GM21367 (cell line): Measurements from ENCODE around the gene LRIT3.
"Not testable (repeated sequence)": the region's sequence is repeated elsewhere in the genome, so short reads cannot be mapped to it uniquely, and the experiment has no call there.

Source experiments
- ATAC-seq: cut with Tn5 transposase; IDR thresholded peaks from one replicate; pipeline ENCODE4 v1.9.1; 2021; ENCODE audit not compliant: unreplicated experiment

Gene LRIT3

GRCh38 chr4:109846395-109847098, 1.4 kb upstream of the LRIT3 start:
- ATAC-seq, result no peak

GRCh38 chr4:109848501-109848900, 594 bp downstream of the LRIT3 start:
- no peak for ATAC-seq

DNA sequence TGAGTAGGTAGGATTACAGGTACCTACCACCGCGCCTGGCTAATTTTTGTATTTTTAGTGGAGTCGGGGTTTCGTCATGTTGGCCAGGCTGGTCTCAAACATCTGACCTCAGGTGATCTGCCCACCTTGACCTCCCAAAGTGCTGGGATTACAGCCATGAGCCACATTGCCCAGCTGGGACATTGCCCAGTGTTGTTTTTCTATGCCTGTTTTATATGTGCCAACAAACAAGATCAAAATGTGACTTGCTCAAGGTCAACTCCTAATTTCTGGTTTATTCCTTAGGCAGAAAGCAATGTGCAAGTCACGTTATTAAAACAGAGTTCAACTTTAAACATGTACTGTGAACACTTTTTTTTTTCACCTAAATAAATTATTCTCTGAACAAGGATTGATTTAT, 2.7 kb downstream of the LRIT3 start:
- no peak for ATAC-seq

GRCh38 chr4:109859426-109860300, 11.8 kb downstream of the LRIT3 start:
- not testable (repeated sequence) for ATAC-seq

DNA sequence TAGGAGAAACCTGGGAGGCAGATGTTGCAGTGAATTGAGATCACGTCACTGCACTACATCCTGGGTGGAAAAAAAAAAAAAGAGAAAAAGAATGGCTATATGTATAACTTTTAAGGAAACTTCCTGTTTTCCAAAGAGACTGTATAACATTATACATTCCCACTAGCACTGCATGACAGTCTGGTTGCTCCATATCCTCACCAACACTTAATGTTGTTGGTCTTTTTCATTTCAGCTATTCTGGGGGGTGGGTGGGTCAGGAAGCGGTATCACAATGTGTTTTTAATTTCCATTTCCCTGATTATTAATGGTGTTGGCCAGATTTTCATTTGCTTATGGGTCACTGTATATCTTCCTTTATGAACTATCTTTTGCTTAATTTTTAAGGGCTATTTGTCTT, 13.4 kb downstream of the LRIT3 start:
- ATAC-seq, result no peak

DNA sequence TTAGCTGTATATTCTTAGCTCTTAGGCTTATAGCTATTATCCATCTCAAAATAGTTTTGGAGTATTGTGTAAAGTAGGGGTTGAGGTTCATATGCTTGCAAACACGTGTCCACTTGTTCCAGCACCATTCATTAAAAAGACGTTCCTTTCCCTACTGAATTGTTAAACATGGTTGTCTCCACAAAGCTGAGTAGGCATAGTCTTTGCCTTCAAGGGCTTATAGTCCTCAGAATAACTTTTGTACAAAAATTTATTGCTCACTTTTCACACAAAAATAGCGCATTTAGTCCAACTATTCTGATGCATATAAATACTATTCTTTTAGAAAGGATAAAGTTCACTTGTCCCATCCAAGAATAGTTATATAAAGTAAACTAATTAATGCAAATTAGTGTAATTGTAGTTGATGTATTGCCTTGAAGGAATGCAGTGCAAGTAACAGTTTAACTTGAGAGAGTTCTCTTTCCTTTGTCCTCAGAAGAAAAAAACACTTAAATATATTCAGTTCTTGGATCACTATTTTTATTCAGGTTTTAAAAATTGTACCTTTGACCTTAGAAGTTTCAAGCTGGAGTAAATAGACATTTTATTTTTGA, 14.1 kb downstream of the LRIT3 start:
- no peak for ATAC-seq

- ATAC-seq, result no peak
These were observed 16.2 kb downstream of the LRIT3 start for GRCh38 chr4:109864134-109864533.

DNA sequence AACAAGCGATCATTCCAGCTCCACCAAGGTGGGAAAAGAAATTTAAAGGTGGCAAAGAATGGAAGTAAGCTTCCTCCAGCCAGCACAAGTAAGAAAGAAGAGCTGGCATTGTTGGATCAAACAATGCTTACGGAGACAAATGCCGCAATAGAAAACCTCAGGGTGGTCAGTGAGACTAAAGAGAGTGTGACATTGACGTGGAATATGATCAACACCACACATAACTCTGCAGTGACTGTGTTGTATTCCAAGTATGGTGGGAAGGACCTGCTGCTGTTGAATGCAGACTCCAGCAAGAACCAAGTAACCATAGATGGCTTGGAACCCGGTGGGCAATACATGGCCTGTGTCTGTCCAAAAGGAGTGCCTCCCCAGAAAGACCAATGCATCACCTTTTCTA, 22.2 kb downstream of the LRIT3 start:
- ATAC-seq, result no peak

- ATAC-seq, result no peak
These were observed 24.2 kb downstream of the LRIT3 start for GRCh38 chr4:109872065-109872464.

- no peak for ATAC-seq
These were observed 25.2 kb downstream of the LRIT3 start for GRCh38 chr4:109872950-109873656.

DNA sequence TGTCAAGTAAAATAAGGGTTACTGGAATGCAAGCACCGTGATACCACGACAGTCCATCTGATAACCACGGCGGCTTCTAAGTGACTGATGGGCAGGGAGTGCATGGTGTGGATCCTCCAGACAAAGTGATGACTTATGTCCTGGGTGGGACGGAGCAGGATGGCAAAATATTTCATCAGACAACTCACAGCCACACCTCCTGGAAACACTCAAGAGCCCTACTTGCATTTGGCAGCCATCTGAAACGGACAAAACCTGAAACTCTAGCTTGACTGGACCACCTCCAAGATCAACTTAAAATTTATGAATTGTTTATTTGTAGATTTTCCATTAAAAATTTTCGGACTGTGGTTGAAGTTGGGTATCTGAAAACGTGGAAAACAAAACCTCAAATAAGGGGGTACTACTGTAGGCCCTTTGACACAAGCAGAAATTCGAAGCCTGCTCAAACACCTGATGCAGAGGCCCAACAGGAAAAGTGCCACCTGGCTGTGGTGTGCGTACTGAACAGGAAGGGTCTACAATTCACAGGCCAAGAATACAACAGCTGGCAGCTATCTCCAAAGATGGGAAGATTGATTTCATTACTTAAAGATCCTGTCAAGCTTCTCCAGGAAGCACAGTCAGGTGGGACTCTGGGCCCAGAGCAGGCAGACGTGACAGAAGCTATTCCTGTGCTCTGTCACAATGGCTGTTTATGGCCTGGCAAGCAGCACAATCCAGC, 26.0 kb downstream of the LRIT3 start:
- no peak for ATAC-seq

DNA sequence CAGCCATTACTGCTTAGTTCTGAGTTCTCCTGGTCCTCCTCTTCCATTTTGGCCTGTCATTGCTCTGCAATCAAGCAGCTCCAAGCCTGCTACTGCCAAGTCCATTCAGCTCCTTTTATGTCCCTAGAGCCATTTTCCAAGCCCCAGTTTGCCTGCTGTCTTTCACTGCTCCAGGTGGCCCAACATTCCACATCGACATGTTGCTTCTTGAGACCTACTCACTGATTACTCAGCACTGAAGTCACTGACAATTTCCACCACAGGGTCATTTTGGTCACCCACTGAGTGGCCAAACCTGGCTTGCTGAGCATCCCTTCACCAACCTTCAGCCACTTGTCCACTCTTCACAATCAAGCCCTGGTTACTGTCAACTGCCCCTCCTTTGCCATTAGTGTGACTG, 27.2 kb downstream of the LRIT3 start:
- ATAC-seq, result no peak

DNA sequence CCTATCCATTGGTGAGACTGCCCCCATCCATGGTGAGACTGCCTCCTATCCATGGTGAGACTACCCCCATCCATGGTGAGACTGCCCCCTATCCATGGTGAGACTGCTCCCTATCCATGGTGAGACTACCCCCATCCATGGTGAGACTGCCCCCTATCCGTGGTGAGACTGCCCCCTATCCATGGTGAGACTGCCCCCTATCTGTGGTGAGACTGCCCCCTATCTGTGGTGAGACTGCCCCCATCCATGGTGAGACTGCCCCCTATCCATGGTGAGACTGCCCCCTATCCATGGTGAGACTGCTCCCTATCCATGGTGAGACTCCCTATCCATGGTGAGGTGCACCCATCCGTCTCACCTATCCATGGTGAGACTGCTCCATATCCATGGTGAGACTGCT, 27.6 kb downstream of the LRIT3 start:
- ATAC-seq, result not testable (repeated sequence)

DNA sequence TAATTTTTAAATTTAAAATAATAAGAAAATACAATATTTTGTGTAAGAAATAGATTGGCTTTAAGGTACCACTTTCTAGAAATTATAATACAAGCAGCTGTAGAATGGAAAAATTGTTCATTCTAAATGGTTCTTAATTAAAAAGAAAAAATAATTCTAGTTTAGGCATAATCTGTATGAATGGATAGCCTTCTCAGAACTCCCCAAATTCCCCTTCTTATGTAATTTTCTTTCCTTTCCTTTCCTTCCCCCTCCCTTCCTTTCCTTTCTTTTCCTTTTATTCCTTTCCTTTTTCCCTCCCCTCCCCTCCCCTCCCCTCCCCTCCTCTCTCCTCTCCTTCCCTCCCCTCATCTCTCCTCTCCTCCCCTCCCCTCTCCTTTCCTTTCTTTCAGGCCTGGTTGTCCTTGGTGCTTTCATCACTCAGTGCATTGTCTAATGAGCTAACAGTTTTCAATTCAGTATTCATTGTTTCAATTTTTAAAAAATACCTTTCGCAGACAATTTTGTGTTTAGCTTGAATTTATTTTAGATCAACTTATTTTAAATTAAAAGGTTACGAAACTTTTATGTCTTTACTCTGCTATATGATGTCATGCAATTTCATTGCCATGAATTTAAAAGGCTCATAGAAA, 28.8 kb downstream of the LRIT3 start:
- ATAC-seq, result no peak

DNA sequence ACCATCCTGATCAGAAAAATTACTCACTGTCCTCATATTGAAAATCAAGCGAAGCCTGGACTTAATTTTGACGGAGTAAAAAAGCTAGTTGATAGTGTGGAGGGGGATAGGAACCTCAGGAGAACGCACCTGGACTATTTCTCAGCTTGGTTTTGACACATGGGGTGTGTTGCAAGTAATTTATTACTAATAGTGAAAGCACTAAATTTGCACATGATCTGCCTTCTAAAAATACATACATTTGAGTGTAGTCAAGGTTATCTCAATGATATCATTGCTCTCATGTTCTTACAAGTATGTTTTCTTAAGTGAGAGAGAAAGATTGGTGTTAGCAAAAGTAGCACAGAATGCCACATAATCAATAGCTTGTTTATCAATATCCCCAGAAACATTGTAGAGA, 29.5 kb downstream of the LRIT3 start:
- peak; percentile 87 for ATAC-seq

GRCh38 chr4:109878355-109878754, 30.4 kb downstream of the LRIT3 start:
- ATAC-seq, result no peak

GRCh38 chr4:109879081-109879480, 31.2 kb downstream of the LRIT3 start:
- ATAC-seq, result no peak

DNA sequence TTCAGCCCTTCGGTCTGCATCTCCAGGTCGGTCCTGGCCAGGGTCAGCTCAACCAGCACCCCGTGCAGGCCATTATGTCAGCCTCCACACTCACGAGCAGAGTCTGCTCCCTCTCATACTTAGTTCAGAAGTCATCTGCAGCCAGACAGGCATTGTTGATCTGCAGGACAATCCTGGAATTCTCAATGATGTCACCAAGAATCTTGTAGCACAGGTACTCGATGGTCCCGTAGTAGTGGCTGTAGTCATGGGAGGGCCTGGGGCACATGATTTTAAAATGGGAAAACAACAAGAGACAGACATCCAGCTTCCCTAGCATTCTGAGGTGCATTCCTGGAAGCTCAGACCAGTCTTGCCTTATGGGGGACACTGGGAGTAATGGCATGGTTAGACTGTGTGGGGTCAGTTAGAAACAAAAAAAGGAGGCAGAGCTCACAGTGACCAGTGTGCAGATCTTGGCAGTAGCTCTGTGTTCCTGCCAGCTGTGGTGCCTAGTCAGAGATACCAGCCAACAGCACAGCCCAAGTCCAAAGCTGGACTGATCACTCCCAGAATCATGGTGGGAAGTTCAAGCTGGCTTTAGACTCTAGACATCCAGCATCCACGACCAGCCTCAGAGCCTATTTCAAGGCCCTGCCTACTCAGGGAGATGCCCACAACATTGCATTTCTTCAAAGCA, 31.9 kb downstream of the LRIT3 start:
- no peak for ATAC-seq

- no peak for ATAC-seq
These were observed 38.4 kb downstream of the LRIT3 start for GRCh38 chr4:109886303-109886702.

DNA sequence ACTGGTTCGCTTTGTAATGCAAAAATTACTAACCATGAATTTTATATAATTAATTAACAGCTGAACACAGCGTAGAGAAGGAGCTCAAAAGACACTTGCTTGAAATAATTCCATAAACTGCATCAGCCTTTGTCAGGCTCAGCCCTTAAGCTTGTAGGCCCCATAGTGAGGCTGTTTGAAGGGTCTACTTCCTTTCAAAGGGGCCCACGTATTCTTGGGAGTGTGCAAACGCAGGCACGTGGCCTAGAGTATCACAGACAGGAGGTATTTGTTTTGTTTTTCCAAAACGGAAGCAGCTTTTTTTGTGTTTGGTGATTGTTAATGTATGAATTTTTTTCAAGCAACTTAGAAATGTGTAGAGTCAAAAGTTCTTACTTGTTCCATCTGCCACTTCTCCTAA, 39.2 kb downstream of the LRIT3 start:
- ATAC-seq, result no peak
